Hepatocyte (in vitro differentiated cells): Measurements from ENCODE around the gene BCAS4.
"Not testable (repeated sequence)": the region's sequence is repeated elsewhere in the genome, so short reads cannot be mapped to it uniquely, and the experiment has no call there.

Experiments used
- CTCF ChIP-seq: fragments of 200-600 bp; sonication (generic); IDR thresholded peaks from 2 replicates; pipeline ENCODE4 v1.5.1; 2016; ENCODE audit warnings: antibody characterized with exemption, mild to moderate bottlenecking; ENCODE audit not compliant: poor library complexity
- EZH2 ChIP-seq: fragments of 200-600 bp; sonication (generic); IDR thresholded peaks from 2 replicates; pipeline ENCODE4 v1.6.1; 2016; ENCODE audit warnings: antibody characterized with exemption, mild to moderate bottlenecking, borderline replicate concordance
- EZH2phosphoT487 ChIP-seq: fragments of 200-600 bp; sonication (generic); IDR thresholded peaks from one replicate; pipeline ENCODE4 v1.6.1; 2018; ENCODE audit warnings: antibody characterized with exemption, mild to moderate bottlenecking, low read depth, moderate library complexity; ENCODE audit not compliant: unreplicated experiment, severe bottlenecking

- TF ChIP-seq CTCF, EZH2, EZH2phosphoT487: not testable (repeated sequence)
Observed at GRCh38 chr20:50778994-50779393, 15.9 kb upstream of the BCAS4 start.
